Fibroblast of lung (primary cell): ENCODE results near the gene UBTF. TPM values are rescaled to one million over a fixed set of nuclear protein-coding genes. Genes with fewer than 3 reads are reported as not detected.

ENCODE experiments used
- DNase-seq, 2 donors: peaks; one replicate each; pipeline versions ENCODE4 v3.0.0 to v3.0.0-alpha.2; 2010; ENCODE audit warnings: low read depth in 2 of 2
- H2AFZ ChIP-seq: 2 replicates; pipeline ENCODE4 v1.5.1; 2012; ENCODE audit warnings: low read length, control low read depth, inconsistent platforms
- H3K27ac ChIP-seq: 2 replicates; pipeline ENCODE4 v1.5.1; 2011; ENCODE audit warnings: low read length, control low read depth; ENCODE audit not compliant: insufficient read depth
- H3K27me3 ChIP-seq: 2 replicates; pipeline ENCODE4 v1.5.1; 2011; ENCODE audit warnings: mild to moderate bottlenecking, low read length; ENCODE audit not compliant: control insufficient read depth, insufficient read depth
- H3K36me3 ChIP-seq: 2 replicates; pipeline ENCODE4 v1.5.1; 2011; ENCODE audit warnings: low read length; ENCODE audit not compliant: control insufficient read depth, insufficient read depth
- H3K4me1 ChIP-seq: 2 replicates; pipeline ENCODE4 v1.5.1; 2011; ENCODE audit warnings: low read length; ENCODE audit not compliant: control insufficient read depth, insufficient read depth; ENCODE audit errors: extremely low read depth
- H3K4me2 ChIP-seq: 2 replicates; pipeline ENCODE4 v1.5.1; 2011; ENCODE audit warnings: low read length, control low read depth; ENCODE audit not compliant: insufficient read depth; ENCODE audit errors: extremely low read depth
- H3K4me3 ChIP-seq, 4 experiments: fragments of 200-600 bp in 1 of 4; sonication (generic) in 1 of 4; replicated peaks in 1 of 4; 2 replicates each; pipeline ENCODE4 v1.5.1; 2011 to 2016; ENCODE audit warnings: low read length in 4 of 4, low read depth in 3 of 4, mild to moderate bottlenecking in 3 of 4, control low read depth in 2 of 4, inconsistent platforms in 1 of 4, mixed read lengths in 1 of 4; ENCODE audit not compliant: insufficient read depth in 1 of 4; ENCODE audit errors: control extremely low read depth in 1 of 4
- H3K79me2 ChIP-seq: 2 replicates; pipeline ENCODE4 v1.5.1; 2012; ENCODE audit warnings: mild to moderate bottlenecking, low read length, inconsistent platforms; ENCODE audit not compliant: control insufficient read depth, insufficient read depth
- H3K9ac ChIP-seq: 2 replicates; pipeline ENCODE4 v1.5.1; 2011; ENCODE audit warnings: mild to moderate bottlenecking, low read length, control low read depth; ENCODE audit not compliant: insufficient read depth
- H3K9me3 ChIP-seq: 2 replicates; pipeline ENCODE4 v1.5.1; 2012; ENCODE audit warnings: low read depth, low read length; ENCODE audit not compliant: control insufficient read depth, insufficient read depth
- H4K20me1 ChIP-seq: 2 replicates; pipeline ENCODE4 v1.5.1; 2011; ENCODE audit warnings: low read length; ENCODE audit not compliant: control insufficient read depth, insufficient read depth; ENCODE audit errors: extremely low read depth
- CTCF ChIP-seq, 2 donors: IDR thresholded peaks in 1 of 2; conservative IDR thresholded peaks in 1 of 2; 1 replicate in 1 of 2; 2 replicates in 1 of 2; pipeline ENCODE4 v1.5.1; 2011 to 2012; ENCODE audit warnings: low read length in 2 of 2, control low read depth in 1 of 2, inconsistent platforms in 1 of 2, low read depth in 1 of 2, mild to moderate bottlenecking in 1 of 2
- EZH2 ChIP-seq: IDR thresholded peaks from 2 replicates; pipeline ENCODE4 v1.5.1; 2012; ENCODE audit warnings: low read length, control low read depth, mild to moderate bottlenecking; ENCODE audit errors: missing control alignments
- polyA plus RNA-seq, 2 donors: library from polyadenylated mRNA; depleted of rRNA in 1 of 2; stranded (reverse) in 1 of 2; unstranded in 1 of 2; fragments of >200 nt; gene quantifications; 2 replicates each; pipeline ENCODE4 v1.2.1, GENCODE V29; 2011 to 2012; ENCODE audit warnings: missing spikeins in 1 of 2
- total RNA-seq: library from RNA; depleted of rRNA; stranded (reverse); fragments of >200 nt; gene quantifications from 2 replicates; pipeline ENCODE4 v1.2.1, GENCODE V29; 2014

The UBTF gene
- total and polyA plus RNA-seq, 2 donors (not counting 1 experiment from before 2014, with no cell fraction given), result 25.1 to 42.1 TPM

GRCh38 chr17:44170499-44171201, 48.8 kb downstream of the UBTF start, which contains the start of gene ASB16:
TSS of gene ASB16 (plus strand) at chr17:44170704. CDS start at chr17:44170790, 86 bp downstream.
- H3K27me3 ChIP-seq, result no peaks in the 10 kb centered on the region
- H3K36me3 ChIP-seq, result no peaks in the 10 kb centered on the region
- H3K4me1 ChIP-seq, result peaks cover 7% of the 10 kb centered on the region
- H3K9ac ChIP-seq, result no peak within 1 kb of the TSS
- H3K4me3 ChIP-seq, result peak within 1 kb of the TSS in 1 of 4 experiments; percentile 50
- H3K27ac ChIP-seq, result no peak within 1 kb of the TSS
- no peaks in the 10 kb centered on the region for H3K9me3 ChIP-seq
- H4K20me1 ChIP-seq, result no peaks in the 10 kb centered on the region
- no peaks in the 10 kb centered on the region for H3K79me2 ChIP-seq
- TF ChIP-seq EZH2 (no peak), CTCF (conservative IDR thresholded peaks at IDR 0.05 in 1 of 2, IDR thresholded peaks at IDR 0.05 in 1 of 2; ENCODE audit: low read depth in 1 of 2, low read length in 2 of 2) (no peak)
- DNase-seq, result peak; percentile 33 to 41
- peak within 1 kb of the TSS; percentile 59 for H3K4me2 ChIP-seq
- peak within 1 kb of the TSS; percentile 62 for H2AFZ ChIP-seq

- H3K9me3 ChIP-seq, result no peaks in the 10 kb centered on the region
- H3K79me2 ChIP-seq, result no peaks in the 10 kb centered on the region
- no peaks in the 10 kb centered on the region for H4K20me1 ChIP-seq
- H2AFZ ChIP-seq, result no peak overlapping the region
- TF ChIP-seq CTCF (conservative IDR thresholded peaks at IDR 0.05 in 1 of 2, IDR thresholded peaks at IDR 0.05 in 1 of 2; ENCODE audit: low read depth in 1 of 2, low read length in 2 of 2), result no peak
- TF ChIP-seq EZH2, result no peak
- H3K27ac ChIP-seq, result no peak overlapping the region
- no peak overlapping the region for H3K9ac ChIP-seq
- no peaks in the 10 kb centered on the region for H3K36me3 ChIP-seq
- peak overlapping the region; percentile 59 for H3K4me2 ChIP-seq
- peaks cover 7% of the 10 kb centered on the region for H3K4me1 ChIP-seq
- H3K4me3 ChIP-seq, result peak overlapping the region in 1 of 4 experiments; percentile 50
- H3K27me3 ChIP-seq, result no peaks in the 10 kb centered on the region
- DNase-seq, result no peak
Measured at GRCh38 chr17:44170135-44170498, 49.4 kb downstream of the UBTF start.

- no peak overlapping the region for H2AFZ ChIP-seq
- no peak overlapping the region for H3K4me3 ChIP-seq
- no peak for DNase-seq
- no peak overlapping the region for H3K4me2 ChIP-seq
- H3K27ac ChIP-seq, result no peak overlapping the region
- H3K27me3 ChIP-seq, result no peaks in the 10 kb centered on the region
- no peaks in the 10 kb centered on the region for H3K36me3 ChIP-seq
- no peak overlapping the region for H3K9ac ChIP-seq
- H3K79me2 ChIP-seq, result no peaks in the 10 kb centered on the region
- peaks cover 7% of the 10 kb centered on the region for H3K4me1 ChIP-seq
- no peaks in the 10 kb centered on the region for H4K20me1 ChIP-seq
- H3K9me3 ChIP-seq, result no peaks in the 10 kb centered on the region
- TF ChIP-seq CTCF (conservative IDR thresholded peaks at IDR 0.05 in 1 of 2, IDR thresholded peaks at IDR 0.05 in 1 of 2; ENCODE audit: low read depth in 1 of 2, low read length in 2 of 2), result no peak
Measured at GRCh38 chr17:44167181-44167861, 52.2 kb downstream of the UBTF start.
